ENCODE data around the gene MBNL1. TPM values are rescaled to one million over a fixed set of nuclear protein-coding genes. Genes with fewer than 3 reads are reported as not detected.

MBNL1 gene
- total RNA-seq, 2 donors from 2014 or later = 1.3 to 4.9 TPM

GRCh38 chr3:152373379-152373778, 104.7 kb downstream of the MBNL1 start:
- whole genome bisulfite sequencing, 2 experiments (ENCODE audit: insufficient coverage in 1 of 2, insufficient read length in 1 of 2) = 85 to 96% methylated on average over 2 to 4 of the region's 4 CpGs
- H3K9me3 Mint-ChIP-seq = peaks cover 11% of the 10 kb centered on the region
- DNase-seq = no peak
- Histone ChIP-seq H3K27me3 (ENCODE audit: control insufficient read depth, insufficient read depth, low read length, poor library complexity, severe bottlenecking) (no peaks in the 10 kb centered on the region), H3K4me1 (ENCODE audit: control insufficient read depth, insufficient read depth, low read length) (no peaks in the 10 kb centered on the region), H3K27ac (ENCODE audit: low read depth, low read length) (no peak overlapping the region), H3K9me3 (ENCODE audit: control insufficient read depth, low read length) (no peaks in the 10 kb centered on the region), H3K9ac (ENCODE audit: extremely low read depth, low read length, poor library complexity, severe bottlenecking) (no peak overlapping the region), H3K36me3 (ENCODE audit: control insufficient read depth, insufficient read depth, low read length) (no peaks in the 10 kb centered on the region), H3K4me3 (ENCODE audit: low read length) (no peak overlapping the region)
- no peaks in the 10 kb centered on the region for H3K36me3 Mint-ChIP-seq (ENCODE audit: low read depth)
- H3K27me3 Mint-ChIP-seq (ENCODE audit: insufficient read depth) = peaks cover 20% of the 10 kb centered on the region
- H3K4me3 Mint-ChIP-seq = no peak overlapping the region
- H3K27ac Mint-ChIP-seq = no peak overlapping the region
- no peaks in the 10 kb centered on the region for H3K4me1 Mint-ChIP-seq
- TF ChIP-seq CTCF (conservative IDR thresholded peaks at IDR 0.05) = no peak

- no peaks in the 10 kb centered on the region for H3K36me3 Mint-ChIP-seq (ENCODE audit: low read depth)
- DNase-seq = no peak
- Histone ChIP-seq H3K9me3 (ENCODE audit: control insufficient read depth, low read length) (no peaks in the 10 kb centered on the region), H3K9ac (ENCODE audit: extremely low read depth, low read length, poor library complexity, severe bottlenecking) (no peak overlapping the region), H3K4me1 (ENCODE audit: control insufficient read depth, insufficient read depth, low read length) (no peaks in the 10 kb centered on the region), H3K4me3 (ENCODE audit: low read length) (no peak overlapping the region), H3K36me3 (ENCODE audit: control insufficient read depth, insufficient read depth, low read length) (no peaks in the 10 kb centered on the region), H3K27me3 (ENCODE audit: control insufficient read depth, insufficient read depth, low read length, poor library complexity, severe bottlenecking) (no peaks in the 10 kb centered on the region), H3K27ac (ENCODE audit: low read depth, low read length) (no peak overlapping the region)
- no peaks in the 10 kb centered on the region for H3K4me1 Mint-ChIP-seq
- 93 to 100% methylated on average over 2 to 3 of the region's 3 CpGs for WGBS, 2 experiments (ENCODE audit: insufficient coverage in 1 of 2, insufficient read length in 1 of 2)
- H3K9me3 Mint-ChIP-seq = peaks cover 11% of the 10 kb centered on the region
- peaks cover 17% of the 10 kb centered on the region for H3K27me3 Mint-ChIP-seq (ENCODE audit: insufficient read depth)
- no peak for TF ChIP-seq CTCF (conservative IDR thresholded peaks at IDR 0.05)
- H3K27ac Mint-ChIP-seq = no peak overlapping the region
- no peak overlapping the region for H3K4me3 Mint-ChIP-seq
These were observed 105.7 kb downstream of the MBNL1 start for GRCh38 chr3:152374262-152374990.

- no peaks in the 10 kb centered on the region for H3K9me3 ChIP-seq (ENCODE audit: control insufficient read depth, low read length)
- TF ChIP-seq CTCF (conservative IDR thresholded peaks at IDR 0.05) = no peak
- H3K4me1 ChIP-seq (ENCODE audit: control insufficient read depth, insufficient read depth, low read length) = no peaks in the 10 kb centered on the region
- Mint-ChIP-seq H3K27ac (no peak overlapping the region), H3K9me3 (peaks cover 11% of the 10 kb centered on the region), H3K4me3 (no peak overlapping the region), H3K27me3 (ENCODE audit: insufficient read depth) (peaks cover 13% of the 10 kb centered on the region), H3K36me3 (ENCODE audit: low read depth) (no peaks in the 10 kb centered on the region), H3K4me1 (no peaks in the 10 kb centered on the region)
- H3K4me3 ChIP-seq (ENCODE audit: low read length) = no peak overlapping the region
- H3K27me3 ChIP-seq (ENCODE audit: control insufficient read depth, insufficient read depth, low read length, poor library complexity, severe bottlenecking) = no peaks in the 10 kb centered on the region
- H3K36me3 ChIP-seq (ENCODE audit: control insufficient read depth, insufficient read depth, low read length) = no peaks in the 10 kb centered on the region
- H3K9ac ChIP-seq (ENCODE audit: extremely low read depth, low read length, poor library complexity, severe bottlenecking) = no peak overlapping the region
- 93% methylated on average over 3 of the region's 3 CpGs; no CpG with 5 or more reads in 1 of the 2 experiments for WGBS, 2 experiments (ENCODE audit: insufficient coverage in 1 of 2, insufficient read length in 1 of 2)
- DNase-seq = no peak
- no peak overlapping the region for H3K27ac ChIP-seq (ENCODE audit: low read depth, low read length)
These were observed 106.8 kb downstream of the MBNL1 start for GRCh38 chr3:152375546-152375945.
